ENCODE results near the gene BRD3OS.
A peak's percentile ranks its signal among the peaks of the same experiment; 100 is the strongest.
"Not testable (repeated sequence)": the region's sequence is repeated elsewhere in the genome, so short reads cannot be mapped to it uniquely, and the experiment has no call there.

Gene BRD3OS

DNA sequence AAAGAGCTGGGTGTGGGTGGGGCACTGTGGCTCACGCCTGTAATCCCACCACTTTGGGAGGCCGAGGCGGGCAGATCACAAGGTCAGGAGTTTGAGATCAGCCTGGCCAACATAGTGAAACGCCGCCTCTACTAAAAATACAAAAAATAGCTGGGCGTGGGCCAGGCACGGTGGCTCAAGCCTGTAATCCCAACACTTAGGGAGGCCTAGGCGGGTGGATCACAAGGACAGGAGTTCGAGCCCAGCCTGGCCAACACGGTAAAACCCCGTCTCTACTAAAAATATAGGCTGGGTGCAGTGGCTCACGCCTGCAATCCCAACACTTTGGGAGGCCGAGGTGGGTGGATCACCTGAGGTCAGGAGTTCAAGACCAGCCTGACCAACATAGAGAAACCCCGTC lies 36.5 kb upstream of the BRD3OS start:
- DNase-seq (ENCODE audit: low read depth): not testable (repeated sequence)

DNA sequence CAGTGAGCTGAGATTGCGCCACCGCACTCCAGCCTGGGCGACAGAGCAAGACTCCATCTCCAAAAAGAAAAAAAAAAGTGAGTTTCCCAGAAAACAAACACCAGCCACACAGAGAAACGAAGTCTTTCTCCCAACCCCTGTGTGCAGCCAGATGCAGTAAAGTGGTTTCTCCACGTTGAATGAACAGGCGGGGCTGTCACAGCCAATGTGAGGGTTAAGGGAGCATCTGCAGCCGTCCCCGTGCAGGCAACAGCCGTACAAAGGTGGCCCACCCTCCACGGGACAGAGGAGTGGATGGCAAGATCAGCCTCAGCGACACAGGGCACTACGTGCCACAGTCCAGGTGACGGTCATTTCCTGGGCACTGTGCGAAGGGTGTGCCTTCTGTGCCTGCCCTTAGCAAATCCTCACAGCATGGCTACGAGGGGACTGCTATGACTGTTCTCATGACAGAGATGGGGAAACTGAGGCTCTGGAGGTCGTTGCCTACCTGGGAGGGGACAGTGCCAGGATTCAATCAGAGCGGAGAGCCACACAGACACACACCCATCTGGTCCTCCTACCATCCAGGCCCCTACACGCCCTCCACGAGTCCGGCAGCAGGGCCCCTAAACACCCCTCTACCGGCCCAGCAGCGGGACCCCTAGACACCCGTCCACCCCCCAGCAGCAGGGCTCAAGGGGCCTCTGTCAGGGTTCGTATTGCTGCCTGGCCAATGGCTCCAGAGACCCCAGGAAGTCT lies 35.5 kb upstream of the BRD3OS start:
- no peak for DNase-seq (ENCODE audit: low read depth)

DNA sequence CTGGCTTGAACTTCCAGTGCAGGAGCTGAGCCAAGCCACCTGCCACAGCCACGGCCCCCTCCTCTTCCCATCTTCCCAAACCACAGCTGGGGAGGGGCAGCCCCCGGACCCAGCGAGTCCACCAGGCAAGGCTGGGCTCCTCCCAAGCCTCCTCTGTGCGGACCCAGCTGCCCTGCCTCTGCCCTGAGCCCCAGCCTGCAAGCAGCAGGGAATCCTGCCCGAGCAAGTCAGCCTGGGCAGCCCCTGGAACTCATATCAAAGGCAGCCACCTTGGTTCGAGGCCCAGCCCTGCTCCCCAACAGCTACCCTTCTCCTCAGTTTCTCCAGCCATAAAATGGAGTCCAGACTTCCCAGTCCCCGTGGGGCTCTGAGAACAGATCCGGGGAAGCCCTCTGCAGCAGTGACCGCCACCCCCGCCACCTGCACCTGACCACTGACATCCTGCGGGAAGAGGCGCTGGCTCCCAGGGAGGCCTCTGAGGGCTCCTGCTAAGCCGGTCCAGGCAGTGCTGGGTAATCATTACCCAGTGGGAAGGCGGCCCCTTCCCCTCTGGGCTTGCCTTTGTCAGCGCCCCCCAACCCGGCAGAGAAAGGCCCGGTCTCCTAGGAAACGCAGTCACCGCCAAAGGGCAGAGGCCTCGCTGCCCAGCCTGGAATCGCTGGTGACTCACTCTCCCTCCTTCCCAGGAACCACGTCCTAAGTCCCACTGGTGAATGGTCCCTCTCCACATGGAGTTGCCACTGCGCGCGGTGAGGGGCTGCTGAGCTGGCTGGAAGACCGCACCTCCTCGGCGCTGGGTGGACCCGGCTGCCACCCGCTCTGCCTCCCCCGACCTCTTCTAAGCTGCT lies 34.7 kb upstream of the BRD3OS start:
- DNase-seq (ENCODE audit: low read depth): no peak

DNA sequence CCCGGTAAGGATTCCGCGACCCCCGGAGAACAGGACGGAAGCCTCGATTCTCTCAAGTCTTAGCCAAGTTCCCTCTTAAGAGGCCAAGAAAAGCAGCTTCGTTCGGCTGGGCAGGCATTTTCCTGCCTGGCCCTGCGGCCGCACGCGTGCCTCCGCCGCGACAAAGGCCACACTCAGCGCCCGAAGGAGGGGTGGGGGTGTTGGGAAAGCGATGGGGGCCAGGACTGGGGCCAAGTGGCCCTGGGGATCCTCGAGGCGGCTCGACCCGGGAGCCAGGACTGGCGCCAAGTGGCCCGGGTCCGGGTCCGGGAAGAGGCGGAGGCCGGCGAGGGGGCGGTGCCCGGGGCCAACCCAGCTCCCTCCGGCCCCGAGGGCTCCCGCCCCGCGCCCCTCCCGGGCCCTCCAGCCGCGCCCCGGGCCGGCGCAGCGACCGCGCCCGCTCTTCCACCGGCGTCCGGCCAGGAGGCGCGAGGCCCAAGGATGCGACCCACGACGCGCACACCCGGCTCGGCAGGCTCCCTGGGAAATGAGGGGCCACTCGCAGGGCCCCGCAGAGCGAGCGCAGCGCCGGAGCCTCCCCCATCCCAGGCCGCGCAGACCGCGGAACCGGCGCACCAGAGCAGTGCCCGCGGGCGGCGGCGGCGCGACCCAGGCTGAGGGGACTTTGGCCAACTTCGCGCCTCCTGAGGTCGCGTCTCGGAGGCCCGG lies 33.9 kb upstream of the BRD3OS start:
- DNase-seq (ENCODE audit: low read depth): no peak

DNA sequence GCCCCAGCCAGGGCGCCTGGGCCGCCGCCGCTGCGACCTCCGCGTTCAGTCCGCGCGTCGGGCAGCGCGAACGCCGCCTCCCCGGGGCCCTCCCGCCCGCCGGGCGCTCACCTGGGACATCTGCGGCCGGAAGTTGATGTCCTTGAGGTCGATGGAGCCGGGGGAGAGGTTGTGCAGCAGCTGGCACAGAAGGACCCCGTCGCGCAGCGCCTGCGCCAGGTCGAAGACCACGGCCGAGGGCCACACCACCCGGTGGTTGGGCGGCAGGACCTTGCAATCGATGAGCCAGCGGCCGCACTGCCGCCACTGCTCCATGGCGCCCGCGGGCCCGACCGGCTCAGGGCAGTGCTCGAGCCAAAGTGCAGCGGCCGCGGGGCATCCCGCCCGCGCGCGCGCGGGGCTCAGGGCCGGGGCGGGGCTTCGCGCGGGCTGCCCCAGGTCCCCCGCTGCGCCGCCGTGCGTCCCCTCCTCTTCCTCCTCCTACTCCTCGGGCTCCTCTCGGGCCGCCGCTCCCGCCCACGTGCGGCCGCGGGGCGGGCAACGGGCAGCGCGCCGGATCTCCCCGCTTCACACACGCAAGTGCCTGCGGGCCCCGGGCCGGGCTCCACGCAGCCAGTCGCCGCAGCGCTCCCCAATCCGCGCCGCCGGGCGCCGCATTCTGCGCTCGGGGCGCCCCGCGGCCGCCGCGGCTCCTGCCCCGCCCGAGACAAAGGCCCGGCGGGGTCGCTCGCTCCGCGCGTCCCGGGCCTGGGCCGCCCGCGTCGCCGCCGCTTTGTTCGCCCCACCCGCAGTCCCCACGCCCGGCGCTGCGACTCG lies 33.1 kb upstream of the BRD3OS start, which contains the start of gene VAV2:
Gene VAV2, minus strand, starts transcription at position 361 of the 816 bp plus-strand sequence. Its CDS starts 46 bp downstream, at position 315.
- no peak for DNase-seq (ENCODE audit: low read depth)

DNA sequence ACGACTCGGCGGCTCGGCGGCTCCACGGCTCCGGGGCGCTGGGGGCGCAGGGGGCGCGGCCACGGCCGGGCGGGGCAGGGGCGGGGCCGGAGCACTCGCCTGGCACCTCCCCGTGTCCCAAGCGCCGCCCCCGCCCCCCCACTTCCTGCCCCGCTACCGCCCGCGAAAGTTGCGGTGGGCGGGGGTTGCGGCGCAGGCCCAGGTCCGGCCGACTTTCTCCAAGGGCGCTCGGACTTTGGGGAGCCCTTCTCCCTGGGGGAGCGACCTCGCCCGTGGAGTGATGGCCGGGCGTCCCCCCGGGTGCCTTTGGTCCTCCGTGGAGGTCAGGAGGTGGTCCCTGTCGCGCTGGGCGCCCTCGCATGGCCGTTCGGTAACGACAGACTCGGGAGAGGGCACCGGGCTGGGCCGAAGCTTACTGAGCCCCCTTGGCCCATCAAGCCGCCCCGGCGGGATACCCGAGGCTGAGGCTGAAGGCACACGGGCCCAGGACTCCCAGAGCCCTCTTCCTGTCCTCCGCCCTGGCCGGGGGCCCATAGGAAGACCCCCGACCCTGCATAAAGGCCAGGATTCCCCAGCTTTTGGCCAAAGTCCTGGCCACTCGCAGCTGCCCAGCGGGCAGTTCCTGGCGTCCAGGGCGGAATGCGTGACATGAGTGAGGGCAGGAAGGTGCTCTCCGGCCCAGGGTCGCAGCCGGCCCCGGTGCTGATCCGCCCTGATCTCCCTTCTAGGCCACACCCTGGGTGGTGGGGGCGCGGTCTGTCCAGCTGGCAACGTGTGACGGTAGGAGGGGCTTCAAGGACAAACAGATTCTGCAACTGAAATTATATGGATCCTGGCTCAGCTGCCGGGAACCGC lies 32.3 kb upstream of the BRD3OS start:
- DNase-seq (ENCODE audit: low read depth): peak; percentile 51

DNA sequence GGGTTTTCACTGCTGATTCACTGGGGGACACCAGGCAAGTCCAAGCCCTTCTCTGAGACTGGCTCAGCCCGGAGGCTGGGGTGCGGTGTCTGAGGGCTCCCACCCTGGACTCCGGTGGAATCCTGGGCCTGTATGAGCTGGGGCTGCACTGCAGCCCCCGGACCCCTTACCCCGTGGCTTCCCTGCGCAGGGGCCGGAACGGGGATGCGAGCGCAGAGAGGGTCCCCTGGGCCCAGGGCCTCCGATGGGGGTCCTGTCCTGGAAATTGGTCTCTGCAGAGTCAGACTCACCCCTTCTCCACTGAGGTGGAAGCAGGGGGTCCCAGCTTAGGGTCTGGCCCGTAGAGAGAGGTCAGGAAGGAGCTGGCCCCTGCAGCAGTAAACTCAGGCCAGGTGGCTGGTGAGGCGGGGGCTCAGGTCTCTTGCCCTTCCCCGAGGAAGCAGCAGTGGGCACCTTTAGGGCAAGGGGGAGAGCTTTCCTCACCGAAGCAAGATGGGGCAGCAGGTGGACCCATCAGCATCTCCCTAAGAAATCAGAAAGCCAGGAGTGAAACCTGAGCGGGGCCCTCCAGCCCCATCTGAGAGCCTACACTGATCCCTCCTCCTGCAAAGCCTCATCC lies 31.5 kb upstream of the BRD3OS start:
- DNase-seq (ENCODE audit: low read depth): no peak

DNA sequence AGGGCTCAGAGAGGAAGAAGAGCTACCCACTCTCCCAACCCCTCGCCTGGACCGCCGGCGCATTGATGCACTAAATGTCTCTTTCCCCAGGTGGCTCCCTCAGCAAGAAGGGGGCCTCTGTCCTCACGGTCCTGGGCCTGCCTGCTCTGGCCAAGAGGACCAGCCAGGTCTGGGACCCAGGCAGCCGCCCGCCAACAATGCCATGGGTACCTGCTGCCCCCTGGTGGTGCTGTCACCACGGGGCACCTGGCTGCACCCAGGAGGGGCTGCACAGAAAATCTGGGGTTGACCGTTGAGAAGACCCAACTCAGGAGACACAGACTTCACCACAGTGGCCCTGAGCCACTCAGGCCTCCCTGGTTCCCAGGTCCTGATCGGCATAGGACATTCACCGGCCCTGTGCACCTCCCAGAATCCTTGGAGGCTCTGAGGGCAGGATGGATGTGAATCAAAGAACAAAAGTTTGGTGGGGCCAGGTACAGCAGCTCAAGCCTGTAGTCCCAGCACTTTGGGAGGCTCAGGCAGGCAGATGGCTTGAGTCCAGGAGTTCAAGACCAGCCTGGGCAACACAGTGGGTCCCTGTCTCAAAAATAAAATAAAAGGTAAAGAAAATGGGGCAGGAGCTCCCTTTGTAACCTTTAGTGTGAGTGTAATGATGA lies 30.8 kb upstream of the BRD3OS start:
- DNase-seq (ENCODE audit: low read depth): peak; percentile 24

DNA sequence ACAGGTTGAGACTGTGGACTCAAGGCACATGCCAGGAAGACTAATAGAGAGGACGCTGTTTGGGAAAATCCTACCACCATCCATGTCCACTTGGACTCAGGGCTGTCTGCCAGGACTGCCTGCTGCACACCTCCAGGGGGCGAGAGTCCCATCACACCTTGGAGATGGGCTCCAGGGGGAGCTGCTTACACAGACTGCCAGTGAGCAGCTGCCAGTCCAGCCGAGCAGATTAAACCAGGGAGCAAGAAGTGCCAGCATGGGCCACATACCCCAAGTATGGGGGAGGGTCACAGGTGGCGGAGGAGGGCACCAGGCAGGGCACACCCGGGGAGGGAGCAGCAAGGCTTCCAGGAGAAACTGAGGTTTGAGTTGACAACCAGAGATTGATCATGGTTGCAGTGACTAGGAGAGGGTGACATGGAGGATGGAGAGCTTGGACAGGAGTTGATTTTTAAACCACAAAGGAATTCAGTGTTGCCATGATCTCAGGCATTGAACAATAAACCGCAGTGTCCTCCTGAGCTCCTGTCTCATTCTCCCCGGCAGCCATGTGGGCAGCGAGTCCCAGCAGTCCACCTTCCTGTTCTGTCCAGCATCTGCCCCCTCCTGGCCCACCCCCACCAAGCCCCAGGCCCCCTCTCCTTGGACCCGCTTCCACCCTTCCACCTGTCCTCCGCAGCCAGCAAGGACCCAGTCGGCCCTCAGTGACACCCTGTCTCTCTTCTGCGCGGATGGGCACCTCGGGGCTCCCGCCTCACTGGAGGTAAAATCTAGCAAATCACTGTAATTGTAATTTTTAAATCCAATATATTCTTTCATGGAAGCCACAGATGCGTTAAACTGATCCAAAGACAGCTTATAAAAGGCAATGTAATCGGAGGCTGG lies 30.0 kb upstream of the BRD3OS start:
- no peak for DNase-seq (ENCODE audit: low read depth)

DNA sequence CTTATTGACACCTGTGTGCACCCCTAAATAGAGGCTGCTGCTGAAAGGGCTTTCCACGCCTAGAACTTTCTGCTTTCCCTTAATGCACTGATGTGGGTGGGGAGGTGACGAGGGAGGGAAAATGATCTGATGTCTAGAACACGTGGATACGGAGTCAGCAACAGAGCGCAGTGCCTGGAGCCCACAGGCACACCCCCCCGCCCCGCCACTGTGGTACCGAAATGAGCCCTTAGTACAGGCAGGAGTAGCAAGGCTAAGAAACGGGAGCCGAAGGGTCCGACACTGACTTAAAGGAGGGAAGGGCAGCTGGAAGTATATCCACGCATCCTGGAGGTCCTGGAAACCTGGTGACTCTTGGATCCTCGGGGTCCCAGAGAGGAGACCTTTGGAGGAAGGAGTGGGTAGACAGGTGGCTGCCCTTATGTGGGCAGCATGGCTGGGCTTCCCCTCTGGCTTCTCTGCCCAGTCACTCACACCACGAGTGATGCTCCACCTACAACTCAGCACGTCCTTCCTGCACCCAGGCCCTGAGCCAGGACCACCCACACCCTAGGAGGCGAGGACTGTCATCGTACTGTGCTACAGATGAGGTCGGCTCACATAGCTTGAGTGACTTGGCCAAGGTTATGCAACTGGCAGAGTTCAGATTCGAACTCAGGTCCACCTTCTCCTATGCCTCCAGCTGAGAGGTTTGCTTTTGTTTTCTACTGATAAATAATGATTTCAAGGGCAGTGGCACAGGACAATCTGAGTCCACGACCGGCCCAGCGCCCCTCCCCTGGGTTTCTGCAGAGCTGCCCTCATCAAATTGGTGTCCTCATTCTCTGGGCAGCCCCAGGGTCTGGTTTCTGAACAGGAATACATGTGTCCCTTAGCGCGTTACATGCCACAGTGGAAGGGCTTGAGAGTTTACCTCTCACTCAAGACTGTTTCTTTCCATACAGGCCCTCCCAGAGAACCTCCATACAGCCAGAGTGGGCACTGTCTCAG lies 28.5 kb upstream of the BRD3OS start:
- no peak for DNase-seq (ENCODE audit: low read depth)

DNA sequence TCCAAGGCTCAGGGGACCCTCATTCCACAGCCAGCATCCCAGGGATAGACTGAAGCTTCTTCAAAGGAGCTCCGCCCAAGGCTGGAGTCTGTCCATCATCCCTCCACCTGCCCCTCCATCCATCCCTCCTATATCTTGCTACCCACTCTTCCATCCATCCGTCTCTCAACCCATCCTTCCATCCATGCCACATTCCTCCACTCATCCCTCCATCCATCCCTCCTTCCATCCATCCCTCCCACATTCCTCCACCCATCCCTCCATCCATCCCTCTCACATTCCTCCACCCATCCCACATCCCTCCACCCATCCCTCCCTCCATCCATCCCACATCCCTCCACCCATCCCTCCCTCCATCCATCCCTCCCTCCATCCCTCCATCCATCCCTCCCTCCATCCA lies 27.7 kb upstream of the BRD3OS start:
- no peak for DNase-seq (ENCODE audit: low read depth)

DNA sequence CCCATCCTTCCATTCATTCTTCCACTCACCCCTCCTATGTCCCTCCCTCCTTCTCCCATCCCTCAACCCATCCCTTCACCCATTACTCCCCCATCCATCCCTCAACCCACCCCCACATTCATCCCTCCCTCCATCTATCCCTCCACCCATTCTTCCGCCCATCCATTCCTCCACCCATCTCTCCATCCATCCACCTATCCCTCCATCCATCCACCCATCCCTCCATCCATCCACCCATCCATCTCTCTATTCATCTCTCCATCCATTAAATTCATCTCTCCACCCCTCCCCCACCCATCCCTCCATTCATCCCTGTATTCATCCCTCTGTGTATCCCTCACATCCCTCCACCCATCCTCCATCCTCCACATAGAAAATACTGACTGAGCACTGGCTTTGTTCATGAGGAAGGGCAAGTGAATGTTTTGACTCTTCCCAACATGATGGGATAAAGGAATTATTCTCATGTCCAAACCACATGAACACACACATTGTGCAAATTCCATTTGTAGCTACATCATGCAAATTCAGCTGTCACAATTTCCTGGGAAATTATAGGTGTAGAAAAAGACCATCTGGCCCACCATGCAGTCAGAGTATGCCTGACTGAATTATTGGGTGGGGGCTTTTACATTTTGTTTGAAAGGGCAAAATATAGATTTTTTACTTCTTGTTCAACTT lies 26.2 kb upstream of the BRD3OS start:
- DNase-seq (ENCODE audit: low read depth): no peak

DNA sequence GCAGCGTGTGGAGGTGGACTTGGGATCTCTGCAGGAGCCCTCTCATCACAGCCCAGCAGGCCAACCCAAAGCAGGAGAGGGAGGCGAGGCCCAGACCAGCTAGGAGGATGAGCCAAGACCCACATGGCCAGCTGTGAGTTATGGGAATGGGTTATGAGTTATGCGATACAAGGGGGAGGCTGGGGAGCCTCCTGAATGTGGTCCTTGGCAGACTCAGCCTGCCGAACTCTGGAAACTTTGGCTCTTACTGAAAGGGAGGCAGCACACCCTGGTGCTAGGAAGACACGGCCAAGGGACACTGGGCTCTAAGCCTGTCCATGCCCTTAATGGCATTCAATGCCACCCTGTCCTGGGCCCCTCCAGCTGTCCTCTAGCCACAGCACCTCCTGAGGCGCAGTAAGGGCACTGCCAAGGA lies 25.4 kb upstream of the BRD3OS start:
- DNase-seq (ENCODE audit: low read depth): no peak

DNA sequence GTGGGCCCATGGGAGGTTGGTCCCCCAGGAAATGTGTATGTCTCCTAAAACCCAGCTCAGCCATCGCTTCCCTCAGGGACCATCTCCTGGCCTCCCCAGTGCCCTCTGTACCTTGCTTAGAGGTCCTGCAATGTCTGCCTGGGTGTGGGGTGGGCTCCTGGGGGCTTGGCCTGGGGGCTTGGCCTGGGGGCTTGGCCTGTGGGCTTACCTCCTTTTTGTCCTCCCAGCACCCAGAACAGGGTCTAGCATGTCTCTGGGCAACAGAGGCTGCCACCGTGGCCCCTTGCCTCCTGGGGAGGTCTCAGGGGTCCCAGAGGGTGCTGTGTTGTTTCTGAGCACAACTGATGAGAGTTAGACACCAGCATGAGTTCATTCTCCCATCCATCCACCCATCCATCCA lies 22.5 kb upstream of the BRD3OS start:
- no peak for DNase-seq (ENCODE audit: low read depth)

DNA sequence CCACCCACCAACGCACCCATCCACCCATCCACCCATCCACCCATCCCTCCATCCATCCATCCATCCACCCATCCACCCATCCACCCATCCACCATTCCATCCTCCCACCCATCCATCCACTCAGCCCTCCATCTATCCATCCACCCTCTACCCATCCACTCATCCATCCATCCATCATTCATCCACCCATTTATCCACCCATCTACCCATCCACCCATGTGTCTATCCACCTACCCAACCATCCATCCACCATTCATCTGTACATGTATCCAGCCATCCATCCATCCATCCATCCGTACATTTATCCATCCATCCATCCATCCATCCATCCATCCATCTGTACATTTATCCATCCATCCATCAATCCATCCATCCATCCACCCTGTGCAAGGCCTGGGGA lies 22.0 kb upstream of the BRD3OS start:
- DNase-seq (ENCODE audit: low read depth): no peak

DNA sequence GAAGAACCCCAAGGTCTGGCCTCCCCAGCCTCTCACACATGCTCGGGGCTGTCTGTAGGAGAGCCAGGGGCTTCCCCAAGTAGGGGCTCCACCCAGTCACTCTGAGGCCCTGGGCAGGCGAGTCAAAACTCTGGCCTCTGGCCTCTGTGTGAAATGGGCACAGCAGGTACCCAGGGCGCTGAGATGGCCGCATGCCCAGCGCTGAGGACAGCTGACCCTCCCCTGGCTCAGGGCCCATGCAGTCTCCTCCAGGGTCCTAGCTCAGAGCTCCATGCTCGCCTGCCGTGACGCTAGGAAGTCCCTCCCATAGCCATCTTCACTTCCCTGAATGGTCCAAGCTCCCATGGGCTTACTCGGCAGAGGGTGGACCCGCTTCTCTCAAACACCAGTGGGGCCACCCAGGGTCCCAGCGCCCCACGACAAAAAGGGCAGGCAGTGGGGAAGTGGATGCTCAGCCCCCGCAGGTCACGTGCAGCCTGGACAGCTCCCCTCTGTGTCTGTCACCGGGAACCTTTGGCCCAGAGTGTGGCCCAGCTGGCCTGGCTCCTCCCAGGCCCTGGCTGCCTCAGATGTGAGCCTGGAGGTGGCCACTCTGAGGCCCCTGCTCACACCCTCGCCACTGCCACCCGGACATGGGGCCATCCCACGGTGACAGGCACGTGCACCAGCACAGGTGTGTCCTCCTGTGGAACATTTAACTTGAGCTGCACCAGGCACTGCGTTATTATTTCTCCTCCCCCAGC lies 21.0 kb upstream of the BRD3OS start:
- no peak for DNase-seq (ENCODE audit: low read depth)
